Fibroblast of lung (primary cell): ENCODE results near the gene EML1. TPM values are rescaled to one million over a fixed set of nuclear protein-coding genes. Genes with fewer than 3 reads are reported as not detected.

Source experiments
- DNase-seq, 2 donors: peaks; one replicate each; pipeline versions ENCODE4 v3.0.0 to v3.0.0-alpha.2; 2010; ENCODE audit warnings: low read depth in 2 of 2
- H2AFZ ChIP-seq: 2 replicates; pipeline ENCODE4 v1.5.1; 2012; ENCODE audit warnings: low read length, control low read depth, inconsistent platforms
- H3K27ac ChIP-seq: 2 replicates; pipeline ENCODE4 v1.5.1; 2011; ENCODE audit warnings: low read length, control low read depth; ENCODE audit not compliant: insufficient read depth
- H3K27me3 ChIP-seq: 2 replicates; pipeline ENCODE4 v1.5.1; 2011; ENCODE audit warnings: mild to moderate bottlenecking, low read length; ENCODE audit not compliant: control insufficient read depth, insufficient read depth
- H3K36me3 ChIP-seq: 2 replicates; pipeline ENCODE4 v1.5.1; 2011; ENCODE audit warnings: low read length; ENCODE audit not compliant: control insufficient read depth, insufficient read depth
- H3K4me1 ChIP-seq: 2 replicates; pipeline ENCODE4 v1.5.1; 2011; ENCODE audit warnings: low read length; ENCODE audit not compliant: control insufficient read depth, insufficient read depth; ENCODE audit errors: extremely low read depth
- H3K4me2 ChIP-seq: 2 replicates; pipeline ENCODE4 v1.5.1; 2011; ENCODE audit warnings: low read length, control low read depth; ENCODE audit not compliant: insufficient read depth; ENCODE audit errors: extremely low read depth
- H3K4me3 ChIP-seq, 4 experiments: fragments of 200-600 bp in 1 of 4; sonication (generic) in 1 of 4; replicated peaks in 1 of 4; 2 replicates each; pipeline ENCODE4 v1.5.1; 2011 to 2016; ENCODE audit warnings: low read length in 4 of 4, low read depth in 3 of 4, mild to moderate bottlenecking in 3 of 4, control low read depth in 2 of 4, inconsistent platforms in 1 of 4, mixed read lengths in 1 of 4; ENCODE audit not compliant: insufficient read depth in 1 of 4; ENCODE audit errors: control extremely low read depth in 1 of 4
- H3K79me2 ChIP-seq: 2 replicates; pipeline ENCODE4 v1.5.1; 2012; ENCODE audit warnings: mild to moderate bottlenecking, low read length, inconsistent platforms; ENCODE audit not compliant: control insufficient read depth, insufficient read depth
- H3K9ac ChIP-seq: 2 replicates; pipeline ENCODE4 v1.5.1; 2011; ENCODE audit warnings: mild to moderate bottlenecking, low read length, control low read depth; ENCODE audit not compliant: insufficient read depth
- H3K9me3 ChIP-seq: 2 replicates; pipeline ENCODE4 v1.5.1; 2012; ENCODE audit warnings: low read depth, low read length; ENCODE audit not compliant: control insufficient read depth, insufficient read depth
- H4K20me1 ChIP-seq: 2 replicates; pipeline ENCODE4 v1.5.1; 2011; ENCODE audit warnings: low read length; ENCODE audit not compliant: control insufficient read depth, insufficient read depth; ENCODE audit errors: extremely low read depth
- CTCF ChIP-seq, 2 donors: IDR thresholded peaks in 1 of 2; conservative IDR thresholded peaks in 1 of 2; 1 replicate in 1 of 2; 2 replicates in 1 of 2; pipeline ENCODE4 v1.5.1; 2011 to 2012; ENCODE audit warnings: low read length in 2 of 2, control low read depth in 1 of 2, inconsistent platforms in 1 of 2, low read depth in 1 of 2, mild to moderate bottlenecking in 1 of 2
- EZH2 ChIP-seq: IDR thresholded peaks from 2 replicates; pipeline ENCODE4 v1.5.1; 2012; ENCODE audit warnings: low read length, control low read depth, mild to moderate bottlenecking; ENCODE audit errors: missing control alignments
- polyA plus RNA-seq, 2 donors: library from polyadenylated mRNA; depleted of rRNA in 1 of 2; stranded (reverse) in 1 of 2; unstranded in 1 of 2; fragments of >200 nt; gene quantifications; 2 replicates each; pipeline ENCODE4 v1.2.1, GENCODE V29; 2011 to 2012; ENCODE audit warnings: missing spikeins in 1 of 2
- total RNA-seq: library from RNA; depleted of rRNA; stranded (reverse); fragments of >200 nt; gene quantifications from 2 replicates; pipeline ENCODE4 v1.2.1, GENCODE V29; 2014

The EML1 gene
- total and polyA plus RNA-seq, 2 donors (not counting 1 experiment from before 2014, with no cell fraction given) = 22.4 to 74.5 TPM

GRCh38 chr14:99854831-99855230, 61.6 kb downstream of the EML1 start:
- H3K4me3 ChIP-seq = no peak overlapping the region
- no peaks in the 10 kb centered on the region for H3K9me3 ChIP-seq
- no peaks in the 10 kb centered on the region for H3K27me3 ChIP-seq
- H3K9ac ChIP-seq = no peak overlapping the region
- H3K4me1 ChIP-seq = no peaks in the 10 kb centered on the region
- DNase-seq = no peak
- H3K79me2 ChIP-seq = no peaks in the 10 kb centered on the region
- H3K4me2 ChIP-seq = no peak overlapping the region
- no peak overlapping the region for H3K27ac ChIP-seq
- no peak overlapping the region for H2AFZ ChIP-seq
- H3K36me3 ChIP-seq = peaks cover 2% of the 10 kb centered on the region
- H4K20me1 ChIP-seq = no peaks in the 10 kb centered on the region
- TF ChIP-seq CTCF (conservative IDR thresholded peaks at IDR 0.05 in 1 of 2, IDR thresholded peaks at IDR 0.05 in 1 of 2; ENCODE audit: low read depth in 1 of 2, low read length in 2 of 2) (no peak), EZH2 (no peak)

GRCh38 chr14:99855271-99855670, 62.1 kb downstream of the EML1 start:
- no peak overlapping the region for H2AFZ ChIP-seq
- no peaks in the 10 kb centered on the region for H3K9me3 ChIP-seq
- no peak overlapping the region for H3K27ac ChIP-seq
- DNase-seq = no peak
- no peak overlapping the region for H3K4me2 ChIP-seq
- H3K36me3 ChIP-seq = peaks cover 2% of the 10 kb centered on the region
- no peaks in the 10 kb centered on the region for H3K79me2 ChIP-seq
- H4K20me1 ChIP-seq = no peaks in the 10 kb centered on the region
- no peaks in the 10 kb centered on the region for H3K4me1 ChIP-seq
- H3K4me3 ChIP-seq = no peak overlapping the region
- TF ChIP-seq EZH2 = no peak
- TF ChIP-seq CTCF (conservative IDR thresholded peaks at IDR 0.05 in 1 of 2, IDR thresholded peaks at IDR 0.05 in 1 of 2; ENCODE audit: low read depth in 1 of 2, low read length in 2 of 2) = no peak
- no peak overlapping the region for H3K9ac ChIP-seq
- H3K27me3 ChIP-seq = no peaks in the 10 kb centered on the region

- H3K9ac ChIP-seq = no peak overlapping the region
- H3K4me1 ChIP-seq = peaks cover 2% of the 10 kb centered on the region
- H3K4me3 ChIP-seq = no peak overlapping the region
- H3K79me2 ChIP-seq = no peaks in the 10 kb centered on the region
- H3K9me3 ChIP-seq = no peaks in the 10 kb centered on the region
- no peak for TF ChIP-seq CTCF (conservative IDR thresholded peaks at IDR 0.05 in 1 of 2, IDR thresholded peaks at IDR 0.05 in 1 of 2; ENCODE audit: low read depth in 1 of 2, low read length in 2 of 2)
- TF ChIP-seq EZH2 = no peak
- no peaks in the 10 kb centered on the region for H3K27me3 ChIP-seq
- H3K27ac ChIP-seq = no peak overlapping the region
- no peak for DNase-seq
- no peak overlapping the region for H3K4me2 ChIP-seq
- no peaks in the 10 kb centered on the region for H4K20me1 ChIP-seq
- peaks cover 2% of the 10 kb centered on the region for H3K36me3 ChIP-seq
- H2AFZ ChIP-seq = no peak overlapping the region
These were observed 64.3 kb downstream of the EML1 start for GRCh38 chr14:99857551-99857950.
